AG04449 (cell line): ENCODE measurements around the gene FRMPD1.

Experiments used
- CTCF ChIA-PET: fragments of 350-600 bp; formaldehyde crosslinking; extraction: SDS; loops from one replicate; lab custom pipeline; 2021; ENCODE audit warnings: antibody characterized with exemption; lab: Yijun Ruan, JAX
- POLR2A ChIA-PET: fragments of 400-600, 350-600 bp; formaldehyde crosslinking; extraction: SDS; loops from one replicate; lab custom pipeline; 2020; ENCODE audit warnings: antibody characterized with exemption, inconsistent platforms; lab: Yijun Ruan, JAX
- DNase-seq: peaks from one replicate; pipeline ENCODE4 v3.0.0-alpha.2; 2010; ENCODE audit warnings: low read depth, low spot score
- H3K4me3 ChIP-seq: 2 replicates; pipeline ENCODE4 v1.5.1; 2011; ENCODE audit warnings: low read depth, mild to moderate bottlenecking, control low read depth, low read length
- TF ChIP-seq, protein P1 (sequence below): IDR thresholded peaks from one replicate; pipeline ENCODE4 v1.5.1; 2011; ENCODE audit warnings: mild to moderate bottlenecking, moderate library complexity, low read length, control low read depth, inconsistent platforms; ENCODE audit not compliant: insufficient read depth; ENCODE audit errors: missing control alignments

The FRMPD1 gene

DNA sequence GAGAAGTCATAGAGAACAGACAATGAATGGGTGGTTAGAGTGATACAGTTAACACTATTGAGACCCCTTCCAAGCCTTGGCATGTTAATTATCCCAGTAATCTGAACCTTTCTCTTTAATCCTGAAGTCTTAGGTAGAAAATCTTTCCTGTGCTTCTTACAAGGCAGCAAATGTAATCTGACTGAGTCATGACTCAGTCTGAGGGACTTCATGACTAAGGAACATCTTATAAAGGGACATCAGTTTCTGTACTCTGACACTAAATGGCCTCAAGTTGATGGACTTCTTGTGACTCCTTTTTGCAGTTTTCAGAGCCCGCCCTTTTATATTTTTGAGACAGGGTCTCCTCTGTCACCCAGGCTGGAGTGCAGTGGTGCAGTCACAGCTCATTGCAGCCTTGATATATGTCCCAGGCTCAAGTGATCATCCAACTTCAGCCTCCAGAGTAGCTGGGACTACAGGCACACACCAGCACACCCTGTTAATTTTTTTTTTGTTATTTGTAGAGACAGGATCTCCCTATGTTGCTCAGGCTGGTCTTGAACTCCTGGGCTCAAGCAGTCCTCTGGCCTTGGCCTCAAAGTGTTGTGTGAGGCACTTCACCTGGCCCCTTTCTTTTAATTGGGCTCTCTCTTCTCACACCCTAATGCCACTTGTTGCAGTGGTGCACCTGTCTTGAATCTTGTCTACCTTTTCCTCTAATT, 124.6 kb downstream of the FRMPD1 start:
- TF ChIP-seq, protein P1, sequence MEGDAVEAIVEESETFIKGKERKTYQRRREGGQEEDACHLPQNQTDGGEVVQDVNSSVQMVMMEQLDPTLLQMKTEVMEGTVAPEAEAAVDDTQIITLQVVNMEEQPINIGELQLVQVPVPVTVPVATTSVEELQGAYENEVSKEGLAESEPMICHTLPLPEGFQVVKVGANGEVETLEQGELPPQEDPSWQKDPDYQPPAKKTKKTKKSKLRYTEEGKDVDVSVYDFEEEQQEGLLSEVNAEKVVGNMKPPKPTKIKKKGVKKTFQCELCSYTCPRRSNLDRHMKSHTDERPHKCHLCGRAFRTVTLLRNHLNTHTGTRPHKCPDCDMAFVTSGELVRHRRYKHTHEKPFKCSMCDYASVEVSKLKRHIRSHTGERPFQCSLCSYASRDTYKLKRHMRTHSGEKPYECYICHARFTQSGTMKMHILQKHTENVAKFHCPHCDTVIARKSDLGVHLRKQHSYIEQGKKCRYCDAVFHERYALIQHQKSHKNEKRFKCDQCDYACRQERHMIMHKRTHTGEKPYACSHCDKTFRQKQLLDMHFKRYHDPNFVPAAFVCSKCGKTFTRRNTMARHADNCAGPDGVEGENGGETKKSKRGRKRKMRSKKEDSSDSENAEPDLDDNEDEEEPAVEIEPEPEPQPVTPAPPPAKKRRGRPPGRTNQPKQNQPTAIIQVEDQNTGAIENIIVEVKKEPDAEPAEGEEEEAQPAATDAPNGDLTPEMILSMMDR: no peak
- ChIA-PET POLR2A (interaction anchor here (0.9 to 1.6 kb wide), 3 partner anchors 8 to 25 kb away, joined by 3 to 4 read pairs (median 4); partner anchors contain the start of genes DCAF10 and EXOSC3), CTCF (no interaction called here)
- no peak overlapping the region for H3K4me3 ChIP-seq
- DNase-seq: no peak

DNA sequence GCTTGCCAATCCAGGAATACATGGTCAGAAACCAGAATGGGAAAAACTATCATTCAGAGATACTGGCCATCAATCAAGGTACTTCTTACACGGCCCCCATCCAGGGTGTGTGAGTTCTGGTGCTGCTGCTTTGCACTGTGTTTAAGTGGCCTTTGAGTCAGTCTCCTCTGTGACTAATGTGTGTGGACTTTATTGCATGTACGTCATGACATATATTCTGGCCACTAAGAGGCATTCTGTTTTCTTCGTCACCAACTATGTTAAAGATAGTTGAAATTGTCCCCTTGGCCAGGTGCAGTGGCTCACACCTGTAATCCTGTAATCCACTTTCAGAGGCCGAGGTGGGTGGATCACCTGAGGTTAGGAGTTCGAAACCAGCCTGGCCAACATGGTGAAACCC, 125.6 kb downstream of the FRMPD1 start:
- CTCF ChIA-PET: no interaction called here
- TF ChIP-seq, protein P1: no peak
- no peak overlapping the region for H3K4me3 ChIP-seq
- POLR2A ChIA-PET: no interaction called here
- no peak for DNase-seq

DNA sequence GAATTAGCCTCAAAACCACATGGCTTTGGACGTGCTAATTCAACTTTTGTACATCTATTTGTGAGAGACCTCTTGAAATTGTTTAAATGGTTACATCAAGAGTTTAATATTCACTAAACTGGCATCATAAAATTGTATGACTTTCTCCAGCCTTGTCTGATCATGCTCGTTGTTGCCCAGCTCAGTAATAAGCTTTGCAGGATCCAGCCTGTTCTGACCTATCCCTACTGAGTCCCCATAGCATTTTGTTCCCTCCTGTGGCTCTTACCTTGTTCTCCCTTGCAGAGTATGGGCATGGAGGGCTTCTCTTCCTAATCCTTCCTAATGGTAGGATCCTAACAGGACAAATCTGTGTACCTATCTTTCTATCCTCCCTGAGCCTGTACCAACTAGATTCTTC, 127.8 kb downstream of the FRMPD1 start:
- no peak for DNase-seq
- H3K4me3 ChIP-seq: no peak overlapping the region
- ChIA-PET POLR2A (no interaction called here), CTCF (no interaction called here)
- TF ChIP-seq, protein P1: no peak

DNA sequence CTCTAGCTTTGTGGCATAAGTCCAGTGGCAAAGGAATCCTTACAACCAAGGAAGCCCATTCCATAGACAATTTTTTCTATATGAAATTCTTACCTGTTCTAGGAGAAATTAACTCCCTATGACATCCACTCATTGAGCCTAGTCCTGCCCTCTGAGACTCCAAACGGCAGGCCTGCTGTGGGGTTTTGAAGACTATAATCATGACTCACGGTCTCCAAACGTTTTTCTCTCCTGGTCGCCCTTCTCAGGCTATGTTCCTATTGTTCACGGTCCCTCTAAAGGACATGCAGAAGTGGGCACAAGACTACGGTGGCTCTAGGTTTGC, 133.5 kb downstream of the FRMPD1 start:
- ChIA-PET POLR2A (no interaction called here), CTCF (interaction anchor here (1.4 to 1.9 kb wide), 4 partner anchors 13 to 201 kb away, joined by 3 to 6 read pairs (median 4); partner anchors contain the start of gene DCAF10)
- DNase-seq: no peak
- TF ChIP-seq, protein P1: no peak
- H3K4me3 ChIP-seq: peak overlapping the region; percentile 99

DNA sequence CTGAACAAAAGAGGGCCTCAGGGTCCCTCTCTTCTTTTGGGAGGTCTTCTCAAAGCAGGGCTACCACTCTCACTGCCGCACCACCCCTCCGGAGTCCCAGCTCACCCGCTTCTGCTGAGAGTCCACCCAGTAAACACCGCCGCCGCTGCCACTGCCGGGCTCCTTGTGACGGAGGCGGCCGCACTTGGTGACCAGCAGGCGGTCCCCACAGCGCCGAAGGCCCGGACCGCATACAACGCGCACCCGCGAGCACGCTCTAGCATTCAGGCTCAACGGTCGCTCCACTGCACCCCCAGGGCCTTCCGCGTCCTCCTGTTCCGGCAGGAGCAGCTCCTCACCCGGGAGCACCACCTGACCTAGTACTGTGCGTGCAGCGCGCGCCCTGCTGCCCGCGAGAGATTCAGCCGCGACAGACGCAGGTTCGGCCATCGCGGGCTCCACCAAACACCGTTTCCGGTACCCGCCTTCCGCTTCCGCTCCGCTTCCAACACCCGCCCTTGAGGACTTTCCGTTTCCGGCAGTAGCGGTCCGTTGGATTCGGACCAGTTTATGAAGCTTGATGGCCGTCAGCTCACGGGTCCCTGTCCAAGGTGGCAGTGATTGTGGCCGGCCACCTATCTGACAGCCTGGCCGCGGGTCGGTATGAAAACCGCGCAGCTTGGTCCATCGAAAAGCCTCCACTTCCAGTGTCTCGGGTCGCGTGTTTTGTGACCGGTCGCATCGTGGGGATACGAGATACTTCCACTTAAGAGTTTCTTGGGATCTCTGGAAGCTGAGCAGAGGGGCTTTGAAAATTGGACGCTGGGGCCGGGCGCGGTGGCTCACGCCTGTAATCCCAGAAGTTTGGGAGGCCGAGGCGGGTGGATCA, 134.1 kb downstream of the FRMPD1 start, which contains the start of gene EXOSC3:
Gene EXOSC3 (minus strand): TSS at position 449 of the 868 bp plus-strand sequence. CDS start 20 bp downstream, at position 429.
- TF ChIP-seq, protein P1: no peak
- CTCF ChIA-PET: interaction anchor here (0.7 to 1.9 kb wide), 5 partner anchors 11 to 201 kb away, joined by 3 to 6 read pairs (median 4); no protein-coding TSS in a partner anchor
- peak within 1 kb of the TSS; percentile 99 for H3K4me3 ChIP-seq
- no peak for DNase-seq
- POLR2A ChIA-PET: interaction anchor here (0.7 to 1.0 kb wide), 2 partner anchors 10 to 16 kb away, joined by 4 to 11 read pairs; partner anchors contain the start of gene DCAF10

DNA sequence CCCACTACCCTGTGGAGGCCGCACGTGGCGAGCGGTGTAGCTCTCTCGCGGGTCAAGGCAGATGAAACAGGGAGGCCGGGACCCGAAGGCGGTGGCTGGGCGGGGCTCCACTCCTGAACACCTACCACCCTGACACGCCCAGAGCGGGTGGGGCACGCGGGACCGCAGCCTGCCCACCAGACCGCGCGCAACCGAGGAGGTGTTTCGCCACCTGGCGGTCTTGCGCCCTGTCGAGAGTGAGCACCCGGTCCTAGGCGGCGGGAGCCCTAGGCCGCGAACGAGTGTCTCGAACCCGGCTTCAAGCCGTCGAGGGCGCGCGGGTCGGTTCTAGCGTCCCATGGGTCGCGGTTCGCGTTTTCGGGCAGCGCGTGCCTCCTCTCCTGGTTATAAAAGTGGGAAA, 136.3 kb downstream of the FRMPD1 start:
- CTCF ChIA-PET: no interaction called here
- POLR2A ChIA-PET: no interaction called here
- TF ChIP-seq, protein P1: no peak
- no peak for DNase-seq
- H3K4me3 ChIP-seq: no peak overlapping the region
